A549 (cell line): ENCODE results near the gene DRD2. TPM values are rescaled to one million over a fixed set of nuclear protein-coding genes. Genes with fewer than 3 reads are reported as not detected.

ENCODE experiments used
- ATAC-seq, 2 experiments: fragments of 200-7000 bp in 1 of 2; fragments of >200 bp in 1 of 2; cut with Nextera tagmentation in 1 of 2; cut with Tn5 transposase in 1 of 2; 3 replicates each; pipeline versions ENCODE4 v1.8.0 to v1.9.1; 2018 to 2020; ENCODE audit warnings: mild to moderate bottlenecking in 1 of 2, moderate library complexity in 1 of 2
- CTCF ChIA-PET: fragments of 300-600 bp; sonication (Branson Sonifier 250); formaldehyde crosslinking; extraction: SDS; loops from one replicate; lab custom pipeline; 2021; ENCODE audit warnings: antibody characterized with exemption, inconsistent platforms; lab: Yijun Ruan, JAX
- POLR2A ChIA-PET: fragments of 350-600 bp; formaldehyde crosslinking; extraction: SDS; loops from one replicate; lab custom pipeline; 2021; ENCODE audit warnings: antibody characterized with exemption, inconsistent platforms; lab: Yijun Ruan, JAX
- DNase-seq, 2 experiments: peaks; one replicate each; pipeline versions ENCODE4 v3.0.0 to v3.0.0-alpha.2; 2011 to 2016; ENCODE audit warnings: low read depth in 1 of 2, low spot score in 1 of 2
- FAIRE-seq: peaks from 2 replicates; lab custom pipeline; 2011; peaks lifted over from hg19 to GRCh38; lab: Jason Lieb, UNC
- H3K27ac ChIP-seq, 2 experiments: fragments of >200 bp; sonication (Bioruptor Twin); formaldehyde crosslinking; 3 replicates each; pipeline ENCODE4 v1.5.1; 2016 to 2017
- H3K4me1 ChIP-seq: fragments of >200 bp; sonication (Bioruptor Twin); formaldehyde crosslinking; 3 replicates; pipeline ENCODE4 v1.6.1; 2016
- H3K4me2 ChIP-seq: fragments of >200 bp; sonication (Bioruptor Twin); formaldehyde crosslinking; 3 replicates; pipeline ENCODE4 v1.6.1; 2016
- H3K4me3 ChIP-seq: fragments of >200 bp; sonication (Bioruptor Twin); formaldehyde crosslinking; 3 replicates; pipeline ENCODE4 v1.5.1; 2016
- H3K9me3 ChIP-seq: fragments of >200 bp; sonication (Bioruptor Twin); formaldehyde crosslinking; 3 replicates; pipeline ENCODE4 v1.6.1; 2016
- ATOH8 ChIP-seq: fragments of 250-450 bp; sonication (Bioruptor Pico); IDR thresholded peaks from 2 replicates; pipeline ENCODE4 v1.5.0; 2020; ENCODE audit warnings: low read depth, mild to moderate bottlenecking, moderate library complexity
- BHLHE40 ChIP-seq: IDR thresholded peaks from 2 replicates; pipeline ENCODE4 v1.6.1; 2012; ENCODE audit warnings: low read depth, low read length, inconsistent platforms
- CBX2 ChIP-seq: fragments of 200-600 bp; sonication (generic); IDR thresholded peaks from 2 replicates; pipeline ENCODE4 v1.6.1; 2016; ENCODE audit warnings: low read depth, mild to moderate bottlenecking, borderline replicate concordance
- CBX8 ChIP-seq: fragments of 200-600 bp; sonication (generic); IDR thresholded peaks from 2 replicates; pipeline ENCODE4 v1.6.1; 2016
- CEBPB ChIP-seq, 2 experiments: fragments of >200 bp in 1 of 2; sonication (Bioruptor Twin) in 1 of 2; formaldehyde crosslinking in 1 of 2; IDR thresholded peaks; 2 replicates each; pipeline ENCODE4 v1.6.1; 2012 to 2016
- CHD2 ChIP-seq: fragments of 150-350 bp; IDR thresholded peaks from 2 replicates; pipeline ENCODE4 v1.6.1; 2014; ENCODE audit warnings: low read length; ENCODE audit not compliant: partially characterized antibody
- E2F6 ChIP-seq: IDR thresholded peaks from 2 replicates; pipeline ENCODE4 v1.6.1; 2012; ENCODE audit warnings: low read depth, borderline replicate concordance
- EHF ChIP-seq: fragments of 250-450 bp; sonication (Bioruptor Pico); IDR thresholded peaks from 2 replicates; pipeline ENCODE4 v1.5.0; 2020; ENCODE audit warnings: mild to moderate bottlenecking
- EHMT2 ChIP-seq: fragments of 200-600 bp; sonication (generic); IDR thresholded peaks from 2 replicates; pipeline ENCODE4 v1.6.1; 2016; ENCODE audit warnings: antibody characterized with exemption, low read depth, mild to moderate bottlenecking, moderate library complexity
- ESRRA ChIP-seq: fragments of 150-350 bp; IDR thresholded peaks from 2 replicates; pipeline ENCODE4 v1.6.1; 2014; ENCODE audit warnings: mild to moderate bottlenecking, low read length, borderline replicate concordance
- FOSB ChIP-seq: fragments of 250-450 bp; sonication (Bioruptor Pico); IDR thresholded peaks from 2 replicates; pipeline ENCODE4 v1.5.0; 2020; ENCODE audit warnings: mild to moderate bottlenecking, moderate library complexity
- GATA3 ChIP-seq: IDR thresholded peaks from 2 replicates; pipeline ENCODE4 v1.6.1; 2012; ENCODE audit warnings: borderline replicate concordance
- HDAC2 ChIP-seq: fragments of 200-600 bp; sonication (generic); IDR thresholded peaks from 2 replicates; pipeline ENCODE4 v1.6.1; 2016
- HES2 ChIP-seq: fragments of >200 bp; sonication (Bioruptor Twin); formaldehyde crosslinking; IDR thresholded peaks from 2 replicates; pipeline ENCODE4 v1.6.1; 2016
- HMGXB4 ChIP-seq: fragments of 250-450 bp; sonication (Bioruptor Pico); IDR thresholded peaks from 2 replicates; pipeline ENCODE4 v1.5.0; 2021; ENCODE audit warnings: mild to moderate bottlenecking, moderate library complexity, borderline replicate concordance
- HOXA7 ChIP-seq: fragments of 250-450 bp; sonication (Bioruptor Pico); IDR thresholded peaks from 2 replicates; pipeline ENCODE4 v1.5.0; 2020; ENCODE audit warnings: mild to moderate bottlenecking, moderate library complexity
- HOXB13 ChIP-seq: fragments of 250-450 bp; sonication (Bioruptor Pico); IDR thresholded peaks from 2 replicates; pipeline ENCODE4 v1.5.0; 2020; ENCODE audit warnings: low read depth, mild to moderate bottlenecking, moderate library complexity
- HOXB5 ChIP-seq: fragments of 250-450 bp; sonication (Bioruptor Pico); IDR thresholded peaks from 2 replicates; pipeline ENCODE4 v1.5.0; 2020; ENCODE audit warnings: mild to moderate bottlenecking, moderate library complexity
- JUNB ChIP-seq: fragments of >200 bp; sonication (Bioruptor Twin); formaldehyde crosslinking; IDR thresholded peaks from 2 replicates; pipeline ENCODE4 v1.6.1; 2016
- KDM1A ChIP-seq: fragments of 200-600 bp; sonication (generic); IDR thresholded peaks from 2 replicates; pipeline ENCODE4 v1.6.1; 2016; ENCODE audit warnings: low read depth, mild to moderate bottlenecking
- KDM5A ChIP-seq: fragments of 200-600 bp; sonication (generic); IDR thresholded peaks from 2 replicates; pipeline ENCODE4 v1.6.1; 2016; ENCODE audit warnings: antibody characterized with exemption, mild to moderate bottlenecking
- MAZ ChIP-seq: fragments of 150-350 bp; IDR thresholded peaks from 2 replicates; pipeline ENCODE4 v1.6.1; 2014; ENCODE audit warnings: antibody characterized with exemption, low read depth, low read length, borderline replicate concordance
- MYC ChIP-seq: IDR thresholded peaks from 2 replicates; pipeline ENCODE4 v1.6.1; 2012; ENCODE audit warnings: mild to moderate bottlenecking, inconsistent platforms, low read length, improper control_type of control experiment, borderline replicate concordance
- NFE2L2 ChIP-seq: fragments of 150-350 bp; conservative IDR thresholded peaks from 2 replicates; pipeline ENCODE4 v1.6.1; 2014; ENCODE audit warnings: low read length
- POLR2A ChIP-seq: IDR thresholded peaks from 2 replicates; pipeline ENCODE4 v1.6.1; 2012; ENCODE audit warnings: mild to moderate bottlenecking, low read length
- POLR2AphosphoS2 ChIP-seq: conservative IDR thresholded peaks from 2 replicates; pipeline ENCODE4 v1.6.1; 2012; ENCODE audit warnings: low read length, improper control_type of control experiment, inconsistent platforms
- RCOR1 ChIP-seq: fragments of 150-350 bp; IDR thresholded peaks from 2 replicates; pipeline ENCODE4 v1.6.1; 2014; ENCODE audit warnings: antibody characterized with exemption, low read length, low read depth
- RFX5 ChIP-seq: fragments of 450-650 bp; IDR thresholded peaks from 2 replicates; pipeline ENCODE4 v1.7.1; 2014; ENCODE audit warnings: antibody characterized with exemption, mild to moderate bottlenecking, moderate library complexity
- RNF2 ChIP-seq: fragments of 200-600 bp; sonication (generic); IDR thresholded peaks from 2 replicates; pipeline ENCODE4 v1.6.1; 2016; ENCODE audit warnings: low read depth, mild to moderate bottlenecking, antibody characterized with exemption, moderate library complexity, borderline replicate concordance
- ZC3H11A ChIP-seq: fragments of 450-650 bp; IDR thresholded peaks from 2 replicates; pipeline ENCODE4 v1.6.1; 2014; ENCODE audit warnings: antibody characterized with exemption, mild to moderate bottlenecking
- ZFP36 ChIP-seq: fragments of 450-650 bp; IDR thresholded peaks from 2 replicates; pipeline ENCODE4 v1.6.1; 2014; ENCODE audit warnings: borderline replicate concordance; ENCODE audit not compliant: partially characterized antibody
- ZSCAN20 ChIP-seq: fragments of 250-450 bp; sonication (Bioruptor Pico); IDR thresholded peaks from 2 replicates; pipeline ENCODE4 v1.8.0; 2022; ENCODE audit warnings: mild to moderate bottlenecking, moderate library complexity
- WGBS: methylation state at CpG from one replicate; pipeline ENCODE4 v1.1.6; 2017; ENCODE audit errors: missing lambda C conversion rate; 5-methylcytosine and 5-hydroxymethylcytosine counted together
- polyA plus RNA-seq, 4 experiments: library from polyadenylated mRNA; depleted of rRNA in 3 of 4; stranded (reverse); fragments of >200 nt; fragmentation: RNase III in 1 of 4; extraction: RNeasy Plus Mini Kit Qiagen cat#74134 plus additional on column Dnase treatment in 1 of 4; gene quantifications; 2 replicates in 3 of 4; 3 replicates in 1 of 4; pipeline ENCODE4 v1.2.3, GENCODE V29; 2011 to 2017

The DRD2 gene
- polyA plus RNA-seq, 2 of the 4 experiments (the other 2 are of a cell fraction) = not detected

- DNase-seq (no peak), ATAC-seq (no peak)
- POLR2A ChIA-PET = no interaction called here
- H3K4me1 ChIP-seq = no peaks in the 10 kb centered on the region
- 45% methylated on average over 4 of the region's 7 CpGs for WGBS
- H3K27ac ChIP-seq = no peak overlapping the region
- no peaks in the 10 kb centered on the region for H3K9me3 ChIP-seq
- no peak overlapping the region for H3K4me2 ChIP-seq
- no peak for TF ChIP-seq ZSCAN20 (CRISPR knock-in tag)
- no peak for TF ChIP-seq HOXB5 (CRISPR knock-in tag)
- TF ChIP-seq EHMT2 = no peak
- no peak for TF ChIP-seq CBX8
- no peak for TF ChIP-seq E2F6
- TF ChIP-seq EHF = no peak
- no peak for TF ChIP-seq MAZ
- TF ChIP-seq FOSB (CRISPR knock-in tag) = no peak
- no peak for TF ChIP-seq JUNB
- no peak for TF ChIP-seq HOXB13 (CRISPR knock-in tag)
- no peak for TF ChIP-seq BHLHE40
- no peak for TF ChIP-seq MYC
- no peak for TF ChIP-seq ZFP36
- no peak for TF ChIP-seq KDM1A
- no peak for TF ChIP-seq ESRRA
- TF ChIP-seq ATOH8 (CRISPR knock-in tag) = no peak
- TF ChIP-seq CBX2 = no peak
- TF ChIP-seq RCOR1 = no peak
- no peak for TF ChIP-seq RFX5
- TF ChIP-seq NFE2L2 = no peak
- TF ChIP-seq, all 56 proteins: peak for 0
- H3K4me3 ChIP-seq = no peak overlapping the region
- FAIRE-seq = no peak
- CTCF ChIA-PET = no interaction called here
These were observed 69.3 kb downstream of the DRD2 start for GRCh38 chr11:113405724-113406478.

- H3K4me3 ChIP-seq = no peak overlapping the region
- 31% methylated on average over 7 of the region's 7 CpGs for WGBS
- no peak for FAIRE-seq
These were observed 70.3 kb downstream of the DRD2 start for GRCh38 chr11:113404859-113405430.

More at GRCh38 chr11:113404859-113405430, 70.3 kb downstream of the DRD2 start:
- ATAC-seq = no peak
- ChIA-PET POLR2A (no interaction called here), CTCF (no interaction called here)
- TF ChIP-seq HOXB13 (CRISPR knock-in tag) (no peak), ZC3H11A (no peak), HDAC2 (no peak), JUNB (no peak), HES2 (no peak), POLR2AphosphoS2 (no peak), HOXA7 (CRISPR knock-in tag) (no peak), CHD2 (no peak), RNF2 (no peak), GATA3 (no peak), NFE2L2 (no peak), ESRRA (no peak), CEBPB (IDR thresholded peaks at IDR 0.05) (no peak), KDM5A (no peak), HOXB5 (CRISPR knock-in tag) (no peak), HMGXB4 (CRISPR knock-in tag) (no peak), EHF (no peak), POLR2A (no peak)
- DNase-seq = no peak
- Histone ChIP-seq H3K4me1 (no peaks in the 10 kb centered on the region), H3K9me3 (no peaks in the 10 kb centered on the region), H3K27ac (no peak overlapping the region), H3K4me2 (no peak overlapping the region)
